Right hindlimb (tissue), 1 donor: Measurements from ENCODE around the gene SLC8A1.
A peak's percentile ranks its signal among the peaks of the same experiment; 100 is the strongest.

Source experiments
- DNase-seq: peaks from one replicate; pipeline ENCODE4 v3.0.0-alpha.2; 2018

The SLC8A1 gene

DNA sequence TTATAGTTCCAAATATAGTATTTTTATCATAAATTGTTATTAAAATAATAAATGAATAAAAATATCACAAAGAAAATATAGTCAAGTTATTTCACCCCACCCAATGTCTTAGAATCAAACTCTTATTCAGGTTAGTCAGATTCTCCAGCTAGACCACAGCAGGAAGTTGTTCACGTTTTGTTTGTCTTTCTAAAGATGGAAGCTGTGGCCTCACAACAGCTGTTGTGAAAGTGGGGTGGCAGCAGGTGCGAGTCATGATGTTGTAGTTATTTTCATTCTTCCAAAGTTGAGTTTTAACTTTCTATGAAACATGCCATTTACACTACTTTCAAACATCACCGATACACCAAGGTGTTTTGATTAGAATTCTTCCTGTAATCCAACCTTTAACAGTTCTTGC is 272.9 kb downstream of the SLC8A1 start:
- no peak for DNase-seq

DNA sequence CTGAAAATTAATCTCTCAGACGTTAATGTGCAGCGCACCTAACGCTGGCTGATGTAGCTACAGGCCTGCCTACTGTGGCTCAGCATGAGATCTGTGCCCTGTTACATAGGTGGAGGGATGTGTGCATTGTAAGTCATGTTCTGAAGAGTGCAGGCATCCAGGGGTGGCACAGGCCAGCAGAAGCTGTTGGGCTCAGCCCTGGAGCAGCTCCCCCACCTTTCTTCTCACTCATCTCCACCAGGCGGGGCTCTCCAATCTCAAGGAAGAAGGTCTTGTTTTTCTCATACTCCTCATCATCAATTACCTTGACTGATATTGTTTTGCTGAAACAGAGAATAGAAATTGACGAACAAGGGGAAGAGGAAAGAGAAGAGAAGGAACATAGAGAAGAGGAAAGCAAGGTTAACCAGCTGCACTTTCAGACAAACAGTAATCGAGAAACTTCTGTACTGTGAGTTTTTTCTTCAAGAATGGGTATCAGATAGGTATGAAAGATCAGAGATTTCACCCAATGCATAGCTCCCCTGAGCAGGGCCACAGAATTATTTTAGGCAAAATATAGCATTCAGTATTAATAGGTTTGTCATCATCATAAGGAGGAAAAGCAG is 273.6 kb downstream of the SLC8A1 start:
- no peak for DNase-seq

DNA sequence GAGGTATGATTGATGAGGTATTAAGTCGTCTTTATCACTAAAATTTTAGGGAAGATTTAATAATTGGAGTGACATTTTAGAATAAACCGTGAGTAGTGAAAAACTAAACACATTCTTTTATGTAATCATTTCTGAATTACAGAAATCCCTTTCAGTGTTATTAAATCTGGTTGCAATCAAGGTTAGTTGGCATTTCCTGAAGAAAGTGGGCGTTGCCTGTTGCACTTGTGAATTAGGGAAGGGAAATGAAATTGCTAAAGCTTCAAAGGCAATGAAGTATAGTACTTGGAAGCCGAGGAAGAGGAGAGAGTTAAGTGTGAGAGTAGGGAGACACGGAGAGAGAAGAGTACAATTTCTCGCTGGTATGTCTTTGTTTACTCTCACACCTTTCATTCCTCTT is 274.5 kb downstream of the SLC8A1 start:
- DNase-seq, result no peak

DNA sequence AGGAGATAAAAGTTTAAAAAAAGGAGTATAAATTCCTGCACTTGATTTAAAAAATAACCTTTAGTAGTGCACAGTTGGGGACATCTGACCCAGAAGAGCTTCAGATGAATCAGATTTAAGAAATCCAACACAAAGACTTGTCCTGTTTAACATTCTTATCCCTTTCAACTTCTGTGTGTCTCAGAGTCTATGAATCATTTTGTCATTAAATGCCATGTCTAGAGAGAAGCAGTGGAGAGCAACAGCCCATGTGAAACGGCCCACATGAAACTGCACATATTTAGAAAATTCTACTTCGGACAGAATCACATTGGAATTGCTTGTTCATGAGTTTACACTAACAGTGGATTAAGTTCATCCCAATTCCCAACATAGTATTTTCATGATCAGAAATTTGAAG is 278.6 kb downstream of the SLC8A1 start:
- no peak for DNase-seq

DNA sequence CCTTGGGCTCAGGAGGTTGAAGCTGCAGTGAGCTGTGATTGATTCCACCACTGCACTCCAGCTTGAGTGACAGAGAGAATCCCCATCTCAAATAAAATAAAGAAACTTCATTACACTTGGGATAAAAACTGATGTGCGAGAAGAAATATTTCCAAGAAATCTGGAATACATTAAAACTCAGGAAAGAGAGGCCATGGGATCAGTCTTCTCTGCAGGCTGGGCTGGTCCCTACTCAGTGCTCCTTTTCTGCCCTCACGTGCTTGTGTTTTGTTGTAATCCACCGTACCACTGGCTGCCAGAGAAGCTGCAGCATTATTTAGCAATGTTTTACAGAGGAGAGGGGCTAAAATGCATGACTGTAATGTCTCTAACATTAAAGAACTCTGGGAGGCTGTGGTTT is 282.0 kb downstream of the SLC8A1 start:
- DNase-seq, result no peak

DNA sequence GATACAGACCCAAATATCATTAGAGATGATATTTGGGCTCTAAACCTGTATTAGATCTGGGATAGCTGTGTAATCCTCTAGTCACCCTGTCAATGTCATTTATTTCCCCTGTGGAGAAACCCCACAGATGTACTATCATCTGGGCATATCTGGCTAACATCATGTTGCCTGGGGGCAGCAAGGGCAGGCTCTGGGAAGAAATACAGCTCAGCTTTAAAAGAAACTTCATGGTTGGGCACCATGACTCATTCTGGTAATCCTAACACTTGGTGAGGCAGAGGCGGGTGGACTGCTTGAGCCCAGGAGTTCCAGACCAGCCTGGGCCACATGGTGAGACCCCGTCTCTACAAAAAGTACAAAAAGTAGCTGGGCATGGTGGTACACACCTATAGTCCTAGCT is 282.5 kb downstream of the SLC8A1 start:
- no peak for DNase-seq

DNA sequence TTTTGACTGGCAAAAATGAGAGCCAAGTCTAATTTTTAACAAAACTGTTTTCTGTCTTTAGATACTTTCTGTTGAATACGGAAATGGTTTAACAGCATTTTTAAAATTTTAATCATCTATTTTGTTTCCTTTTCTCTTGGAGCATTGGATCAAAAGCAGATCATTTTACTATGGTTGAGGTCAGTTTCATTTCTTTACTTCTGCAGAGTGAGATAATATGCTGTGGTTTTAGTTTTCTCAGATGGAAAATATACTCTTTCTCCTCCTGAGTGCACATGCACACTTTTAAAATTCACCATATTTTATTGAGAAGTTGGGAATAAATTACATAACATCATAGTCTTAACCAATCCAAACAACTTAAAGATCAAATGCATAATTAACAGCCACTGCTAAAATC is 283.3 kb downstream of the SLC8A1 start:
- DNase-seq, result no peak

DNA sequence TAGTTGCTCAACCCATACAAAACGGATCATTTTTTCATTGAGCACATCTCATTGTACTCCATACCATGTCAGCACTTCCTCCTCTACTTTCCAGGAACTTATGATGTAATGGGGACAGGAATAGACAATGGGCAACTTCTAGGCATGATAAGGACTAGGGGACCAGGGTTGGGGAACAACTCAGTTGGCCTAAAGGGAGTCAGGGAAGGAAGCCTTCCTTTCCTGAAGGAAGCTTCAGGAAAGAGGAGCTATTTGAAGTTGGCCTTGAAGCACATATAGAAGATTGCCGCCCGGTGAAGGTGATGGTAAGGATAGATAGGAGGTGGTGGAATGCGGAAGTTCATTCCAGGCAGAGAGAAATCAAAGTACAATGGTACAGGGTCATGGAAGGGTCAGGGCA is 283.9 kb downstream of the SLC8A1 start:
- DNase-seq, result no peak

DNA sequence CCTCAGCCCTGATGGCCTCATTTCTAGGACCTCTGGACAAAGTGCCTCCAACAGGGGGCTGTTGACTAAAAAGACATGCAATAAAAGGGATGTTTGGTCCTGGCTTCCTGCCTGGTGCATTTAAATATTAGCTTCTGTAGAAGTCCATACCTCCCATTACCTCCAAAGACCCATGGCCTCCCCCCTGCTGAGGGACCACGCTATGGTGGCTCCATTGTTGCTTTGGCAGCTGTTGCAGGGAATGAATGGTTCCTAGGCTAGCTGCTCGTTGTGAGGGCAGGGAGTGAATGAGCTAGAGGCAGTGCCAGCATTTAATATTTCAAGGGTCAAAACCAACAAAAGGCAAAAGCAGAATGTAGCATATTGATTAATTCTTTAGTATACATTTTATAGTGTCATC is 285.9 kb downstream of the SLC8A1 start:
- no peak for DNase-seq

DNA sequence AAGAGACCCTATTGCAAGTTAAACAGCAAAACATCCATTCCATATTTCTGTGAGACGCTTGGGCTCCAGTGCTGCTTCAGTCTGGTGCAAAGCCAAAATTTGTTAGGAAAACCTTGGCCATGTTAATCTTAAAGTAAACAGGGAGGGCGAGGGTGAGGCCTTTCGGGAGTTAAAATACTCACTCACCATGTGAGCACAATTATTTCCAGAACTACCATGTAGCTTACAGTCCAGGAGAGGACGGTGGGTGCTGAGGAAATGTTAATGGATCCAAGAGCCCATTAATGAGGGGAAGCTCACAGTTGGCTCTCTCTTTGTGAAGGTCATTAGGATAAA is 286.4 kb downstream of the SLC8A1 start:
- DNase-seq, result peak; percentile 56

DNA sequence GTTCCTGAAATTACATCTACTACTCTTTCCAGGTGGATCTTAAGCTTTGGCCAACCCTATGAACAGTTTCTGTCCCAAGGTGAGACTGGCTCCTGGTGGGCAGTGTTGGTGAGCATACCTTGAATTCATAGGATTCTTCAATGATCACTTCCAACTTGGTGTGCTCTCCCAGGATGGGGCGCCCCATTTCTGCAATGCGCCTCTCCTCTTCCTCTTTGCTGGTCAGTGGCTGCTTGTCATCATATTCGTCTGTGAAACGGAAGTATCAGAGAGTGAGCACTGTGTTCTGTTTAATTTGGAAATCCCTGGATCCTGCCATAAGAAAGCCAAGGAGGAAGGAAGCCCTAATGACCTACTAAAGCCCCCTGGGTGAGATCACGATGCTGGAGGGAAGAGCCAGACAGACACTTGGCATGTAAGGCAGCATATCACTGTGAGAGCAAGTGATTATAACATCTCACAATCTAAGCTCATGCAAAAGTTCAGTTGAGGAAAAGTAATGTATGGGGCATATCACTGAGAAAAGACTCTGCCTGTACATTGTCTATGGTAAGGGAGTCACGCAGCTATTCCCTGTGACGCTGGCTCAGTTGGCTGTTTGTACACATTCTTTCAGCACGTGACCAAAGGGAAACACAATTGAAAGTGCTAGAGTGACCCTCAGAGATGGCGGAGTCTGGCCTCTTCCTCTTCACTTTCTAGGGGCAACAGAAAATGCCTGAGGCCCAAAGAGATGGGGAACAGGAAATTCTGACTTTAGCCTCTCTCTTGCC is 287.0 kb downstream of the SLC8A1 start:
- DNase-seq, result peak; percentile 69

DNA sequence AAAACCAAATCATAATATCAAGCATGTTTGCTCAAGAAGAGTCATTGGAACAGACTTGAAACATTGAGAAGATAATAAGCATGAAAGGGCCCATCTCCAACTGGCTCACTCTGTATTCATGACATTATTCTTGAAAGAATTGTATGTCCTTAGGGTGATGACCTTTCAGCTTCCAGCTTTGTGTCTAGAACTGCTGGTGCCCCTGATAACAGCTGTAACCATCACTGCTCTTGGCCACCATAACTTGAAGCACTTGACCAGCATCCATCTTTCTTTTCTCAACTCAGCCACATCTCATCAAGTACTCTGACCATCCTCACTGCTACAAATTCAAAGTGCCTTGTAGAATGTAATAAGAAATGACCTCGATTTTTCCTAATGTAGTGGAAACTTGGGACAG is 289.9 kb downstream of the SLC8A1 start:
- DNase-seq, result no peak

DNA sequence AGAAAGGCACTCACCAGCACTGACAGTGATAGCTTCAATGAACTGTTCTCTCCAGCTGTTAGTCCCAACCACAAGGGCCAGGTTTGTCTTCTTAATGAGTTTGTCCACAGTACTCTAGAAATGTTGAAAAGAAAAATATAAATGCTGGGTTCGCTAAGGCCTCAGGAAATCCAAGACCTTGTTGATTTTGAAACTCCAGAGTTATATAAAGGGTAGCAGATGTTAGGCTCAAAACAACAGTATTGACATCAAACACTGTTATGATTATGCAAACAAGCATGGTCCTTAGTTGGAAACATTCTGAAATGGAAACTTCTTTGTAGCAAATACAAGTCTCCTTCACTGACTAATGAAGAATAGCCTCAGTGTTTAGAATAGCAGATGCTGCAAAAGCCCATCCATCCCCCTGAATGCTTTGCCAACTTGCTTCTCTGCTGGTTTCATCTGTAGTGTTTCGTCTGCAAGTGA is 291.1 kb downstream of the SLC8A1 start:
- DNase-seq, result no peak

DNA sequence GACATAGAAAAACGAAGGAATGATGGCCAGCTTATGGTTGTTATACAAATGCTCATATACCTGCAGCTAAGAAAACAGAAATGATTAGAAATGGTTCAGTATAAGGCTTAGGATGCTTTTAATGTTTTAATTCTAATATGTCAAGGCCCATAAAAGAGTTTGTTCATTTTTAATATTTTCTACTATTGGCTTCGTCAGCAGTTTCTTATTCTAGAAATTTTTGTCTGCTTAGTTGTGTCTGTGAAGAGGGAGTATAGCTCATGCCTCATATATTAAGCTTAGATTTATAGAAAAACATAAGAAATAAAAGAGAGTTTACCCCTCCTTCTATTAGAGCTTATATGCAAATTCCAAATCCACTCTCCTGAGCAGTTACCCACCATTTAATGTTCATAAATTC is 292.6 kb downstream of the SLC8A1 start:
- DNase-seq, result no peak

DNA sequence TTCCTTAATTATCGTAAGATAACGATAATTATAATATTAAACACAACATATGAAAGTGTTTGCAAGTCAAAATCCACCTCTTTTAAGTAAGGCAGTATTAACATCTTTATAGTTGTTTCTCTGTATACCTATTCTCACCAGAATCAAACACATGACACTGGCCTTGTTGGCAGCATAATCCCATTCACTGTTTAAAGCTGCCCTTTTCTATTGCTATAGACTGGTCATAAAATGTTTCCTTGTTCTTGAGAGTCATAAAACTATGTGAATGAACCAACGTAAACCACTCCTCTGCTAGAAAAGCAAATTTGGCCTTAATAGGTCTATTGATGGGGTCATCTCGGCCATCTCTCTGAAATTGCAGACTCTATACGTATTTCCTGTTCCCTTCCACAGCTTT is 293.1 kb downstream of the SLC8A1 start:
- DNase-seq, result no peak

DNA sequence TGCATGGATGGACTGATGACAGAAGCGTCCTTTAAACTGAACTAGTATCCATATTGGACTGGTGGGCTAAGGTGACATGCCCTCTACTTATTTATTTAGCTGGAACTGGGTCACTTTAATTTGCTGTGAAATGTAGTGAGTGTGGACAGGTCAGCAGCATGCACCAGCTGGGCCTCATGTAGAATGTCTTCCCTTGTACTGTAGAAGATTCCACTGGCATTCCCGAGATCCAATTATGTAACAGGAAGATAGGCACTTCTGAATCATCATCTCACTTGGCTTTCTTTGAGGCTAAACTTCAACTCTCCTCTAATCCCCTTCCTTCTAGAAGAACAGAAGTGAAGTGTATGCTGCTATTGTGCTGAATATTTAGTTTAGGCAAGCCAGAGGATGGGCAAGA is 296.2 kb downstream of the SLC8A1 start:
- no peak for DNase-seq

DNA sequence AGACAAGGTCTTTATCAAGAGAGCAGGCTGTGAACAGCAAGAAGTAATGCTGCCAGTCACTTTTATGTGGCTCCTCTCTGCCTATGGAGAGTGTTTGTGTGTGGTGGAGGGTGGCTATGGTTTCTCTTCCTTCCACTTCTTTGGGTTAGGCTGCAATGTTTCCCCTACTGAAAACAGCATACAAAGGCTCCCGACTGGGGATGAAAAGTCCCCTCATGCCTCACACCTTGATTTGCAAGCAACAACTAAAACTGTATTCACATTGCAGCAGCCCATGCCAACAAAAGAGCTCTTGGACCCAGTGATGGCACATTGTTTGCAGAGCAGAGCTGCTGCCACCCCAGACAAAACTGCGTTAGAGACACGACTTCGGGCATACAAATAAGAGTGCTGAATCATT is 301.6 kb downstream of the SLC8A1 start:
- DNase-seq, result no peak

DNA sequence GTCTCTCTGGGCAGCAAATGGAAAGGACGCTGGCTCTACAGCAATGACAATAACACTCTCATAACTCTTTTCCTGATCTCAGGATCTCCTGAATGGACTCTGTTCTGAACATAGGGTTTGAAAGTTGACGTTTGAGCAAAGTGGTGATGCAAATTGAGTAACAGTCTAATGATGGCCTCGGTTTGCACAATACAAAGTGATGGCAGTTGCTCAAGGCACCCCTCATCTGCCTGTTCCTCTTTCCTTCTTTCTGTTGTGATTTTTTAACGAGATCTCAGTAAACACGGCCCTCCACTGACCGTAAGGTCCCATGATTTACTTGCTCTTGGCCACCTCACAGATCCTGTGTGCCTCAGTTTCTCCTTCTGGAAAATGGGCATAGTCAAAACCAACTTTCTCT is 303.6 kb downstream of the SLC8A1 start:
- DNase-seq, result no peak

DNA sequence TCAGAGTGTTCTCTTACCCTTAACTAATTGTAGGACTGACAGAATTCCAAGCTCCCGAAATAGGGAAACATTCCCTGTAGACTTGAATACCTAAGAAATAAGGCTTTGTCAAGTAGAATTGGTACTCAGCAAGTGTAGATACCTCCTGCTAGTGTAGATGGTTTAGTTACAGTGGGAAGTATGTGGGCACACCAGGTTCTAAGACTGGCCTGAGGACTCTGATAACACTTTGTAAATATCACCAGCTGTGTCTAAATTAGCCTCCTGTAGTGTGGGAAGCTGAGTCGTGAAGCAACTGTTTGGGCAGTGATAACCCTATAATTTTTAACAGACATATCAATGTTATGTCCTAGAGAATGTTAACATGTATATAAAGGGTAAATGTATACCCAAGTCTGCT is 304.5 kb downstream of the SLC8A1 start:
- no peak for DNase-seq

DNA sequence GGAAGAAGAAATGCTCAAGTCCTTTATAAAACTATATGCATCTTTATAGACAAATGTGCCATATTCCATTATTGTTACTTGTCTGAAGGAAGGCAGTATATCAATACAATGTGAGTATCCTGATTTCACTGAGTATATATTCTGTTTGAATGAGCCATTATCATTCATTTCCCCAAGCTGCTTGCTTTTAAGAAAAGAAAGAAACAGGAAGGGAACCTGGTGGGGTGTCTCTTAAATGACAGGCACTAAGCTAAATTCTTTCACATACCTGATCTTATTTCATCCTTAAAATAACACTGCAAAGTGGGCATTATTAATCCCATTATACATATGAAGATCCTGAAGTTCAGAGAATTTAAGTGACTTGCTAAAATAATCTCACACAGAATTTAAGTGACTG is 307.9 kb downstream of the SLC8A1 start:
- DNase-seq, result no peak

DNA sequence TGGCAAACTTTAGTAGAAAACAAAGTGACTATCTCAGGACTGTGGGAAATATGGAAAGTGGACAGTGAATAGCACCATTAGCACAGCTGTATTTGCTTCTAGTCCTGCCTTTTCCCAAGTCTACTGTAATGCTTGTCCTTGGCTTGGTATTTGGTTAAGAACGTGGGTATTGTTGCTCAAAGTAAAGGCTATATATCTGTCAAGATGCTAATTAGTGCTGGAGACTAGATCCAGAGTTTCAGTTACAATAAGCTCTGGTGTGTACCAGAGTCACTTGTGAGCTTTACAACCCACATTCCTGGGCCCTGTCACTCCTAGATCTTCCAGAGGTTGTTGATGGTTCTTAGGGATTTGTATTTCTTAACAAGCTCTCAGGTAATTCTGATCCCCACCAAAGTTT is 313.6 kb downstream of the SLC8A1 start:
- DNase-seq, result no peak

DNA sequence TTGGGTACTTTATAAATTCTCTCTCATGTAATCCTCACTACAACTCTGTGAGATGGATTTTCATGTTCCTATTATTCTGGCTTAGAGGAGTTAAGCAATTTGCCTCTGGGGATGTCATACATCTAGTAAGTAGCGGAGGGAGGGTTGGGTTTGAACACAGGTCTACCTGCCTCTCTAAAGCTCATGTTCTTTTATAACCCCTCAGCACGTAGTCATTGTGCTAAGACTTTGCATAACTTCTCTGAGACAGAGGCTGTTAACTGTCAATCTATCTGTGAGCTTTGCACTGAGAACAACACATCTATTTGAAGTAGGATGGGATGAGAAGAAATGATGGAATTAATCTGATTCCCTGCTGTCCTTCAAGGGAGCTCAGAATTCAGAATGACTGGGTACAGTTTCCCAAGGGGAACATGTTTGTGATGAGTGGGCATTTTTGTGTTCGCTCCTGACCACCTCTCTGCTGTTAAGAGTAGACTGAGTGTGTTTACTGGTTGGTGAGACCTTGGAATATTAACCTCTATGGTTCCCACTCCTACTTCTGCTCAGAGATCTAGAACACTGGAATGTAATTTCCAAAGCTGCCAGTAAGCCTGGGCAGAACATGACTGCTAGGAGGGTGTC is 320.7 kb downstream of the SLC8A1 start:
- no peak for DNase-seq

DNA sequence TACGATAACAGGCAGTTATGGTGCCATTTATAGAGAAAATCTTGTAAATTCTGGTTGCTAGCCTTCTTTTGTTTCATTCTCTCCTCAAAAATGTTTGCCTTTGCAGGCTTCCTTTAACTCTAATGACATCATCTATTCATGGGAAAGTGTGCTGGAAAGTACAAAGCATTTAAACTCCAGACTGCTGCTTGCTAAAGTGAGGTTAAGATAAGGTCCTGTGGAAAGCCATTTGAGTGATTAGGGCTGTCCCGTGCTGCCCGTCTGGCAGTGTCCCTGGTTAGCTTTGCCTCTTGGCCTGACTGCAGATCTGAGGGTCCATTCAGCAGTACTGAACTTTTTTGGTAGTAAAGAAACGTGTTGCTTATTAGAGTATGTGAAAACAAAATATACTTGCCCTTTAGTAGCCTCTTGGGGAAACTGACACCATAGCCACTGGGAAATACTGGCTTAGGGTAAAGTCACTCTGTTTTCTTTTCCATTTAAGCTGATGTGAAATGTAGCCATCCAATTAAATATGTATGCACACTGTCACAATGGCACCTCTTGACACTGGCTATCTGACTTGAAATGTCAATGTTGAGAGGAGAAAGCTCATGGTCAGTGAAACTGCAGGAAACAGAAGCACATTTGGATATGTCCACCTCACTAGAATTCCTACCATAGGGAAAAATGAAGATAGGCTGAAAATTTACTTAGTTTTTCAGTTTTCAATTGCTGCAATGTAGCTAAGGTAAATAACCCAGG is 321.5 kb downstream of the SLC8A1 start:
- no peak for DNase-seq

DNA sequence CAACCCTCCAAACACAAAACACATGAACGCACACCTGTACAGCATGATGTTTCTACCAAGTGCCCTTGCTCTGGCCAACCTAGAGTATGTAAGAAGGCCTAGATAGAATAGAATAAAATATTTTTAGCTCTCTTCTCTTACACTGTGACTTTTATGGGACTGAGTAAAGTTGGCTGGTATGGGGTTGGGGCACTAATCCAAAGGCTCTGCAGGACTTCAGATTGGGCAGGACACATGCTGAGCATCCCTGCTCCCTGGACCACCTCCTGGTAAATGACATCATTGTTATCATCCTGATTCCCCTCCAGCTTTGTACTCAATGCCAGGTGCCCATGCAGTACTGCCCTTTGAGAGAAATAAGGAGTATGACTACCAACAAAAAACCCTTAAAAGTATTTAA is 322.2 kb downstream of the SLC8A1 start:
- no peak for DNase-seq
